PFSK-1 (cell line): ENCODE results near the gene RHOG.

ENCODE experiments used
- FOXP2 ChIP-seq: optimal IDR thresholded peaks from 2 replicates; pipeline ENCODE3; 2011; ENCODE audit warnings: borderline replicate concordance, control low read depth, inconsistent platforms; ENCODE audit not compliant: insufficient read depth; ENCODE audit errors: extremely low read length, extremely low read depth
- POLR2AphosphoS5 ChIP-seq: IDR thresholded peaks from 2 replicates; pipeline ENCODE4 v1.6.1; 2012; ENCODE audit warnings: low read depth, mild to moderate bottlenecking, control low read depth, low read length, moderate library complexity
- SIN3A ChIP-seq: IDR thresholded peaks from 2 replicates; pipeline ENCODE4 v1.6.1; 2012; ENCODE audit warnings: mild to moderate bottlenecking, low read length, moderate library complexity, borderline replicate concordance; ENCODE audit not compliant: insufficient read depth

- TF ChIP-seq POLR2AphosphoS5, result no peak
- TF ChIP-seq FOXP2, result no peak
- no peak for TF ChIP-seq SIN3A
These were observed 14.0 kb downstream of the RHOG start for GRCh38 chr11:3826721-3827120.
